NCI-H345 (cell line): ENCODE measurements around the gene NTM.
A peak's percentile ranks its signal among the peaks of the same experiment; 100 is the strongest.

Source experiments
- DNase-seq: peaks from one replicate; lab custom pipeline; 2025; lab: John Stamatoyannopoulos, UW

The NTM gene

DNA sequence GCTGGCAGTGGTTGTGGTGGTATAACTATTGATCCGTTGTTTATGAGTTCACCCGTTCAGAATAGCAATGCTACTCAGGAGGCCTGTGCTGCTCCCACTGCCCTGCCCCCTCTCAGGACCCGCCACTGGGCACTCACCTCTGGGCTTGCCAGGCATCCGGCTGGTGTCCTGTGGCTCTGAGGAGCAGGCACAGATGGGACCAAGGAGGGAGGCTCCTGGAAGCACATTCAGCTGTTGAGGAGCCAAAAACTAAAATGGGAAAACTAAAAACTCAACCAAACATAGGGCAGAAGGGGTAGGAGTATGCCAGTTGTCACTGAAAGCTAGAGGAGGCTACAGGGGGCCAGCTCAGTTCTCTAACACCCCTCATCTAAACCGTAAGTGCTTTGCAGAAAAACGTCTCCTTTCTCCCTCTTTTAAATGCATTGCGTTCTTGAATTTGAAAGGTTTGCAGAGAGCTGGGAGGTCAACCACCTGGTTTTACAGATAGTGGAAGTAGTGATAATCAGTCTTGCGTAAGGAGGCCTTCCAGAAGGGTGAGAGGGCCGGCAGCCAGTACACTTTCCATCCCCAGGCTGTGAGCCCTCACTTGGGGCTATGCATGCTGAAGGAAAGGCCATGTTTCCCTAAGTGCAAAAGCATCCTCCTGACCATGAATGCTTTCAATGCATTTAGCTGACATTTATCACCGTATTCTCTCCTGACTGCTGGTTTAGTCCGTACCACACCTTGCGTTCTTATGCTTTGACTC lies 547.4 kb downstream of the NTM start:
- no peak for DNase-seq

DNA sequence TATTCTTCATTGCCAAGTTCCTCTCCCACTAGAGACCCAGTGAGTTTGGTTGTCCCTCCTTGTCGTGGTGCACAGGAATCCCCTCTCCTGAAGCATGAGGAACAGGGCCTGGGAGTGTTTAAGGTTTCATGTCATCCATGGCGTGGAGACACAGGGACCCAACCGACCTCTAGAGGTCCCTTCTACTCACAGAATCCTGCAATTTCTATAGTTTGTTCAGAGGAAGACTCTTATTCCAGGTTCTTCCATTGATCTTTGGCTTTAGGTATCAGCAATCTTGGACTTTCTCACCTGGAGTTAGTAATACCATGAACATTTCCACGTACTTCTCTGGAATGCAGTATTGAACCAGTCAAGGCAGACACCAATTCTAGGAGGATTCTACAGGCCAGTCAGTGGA lies 548.2 kb downstream of the NTM start:
- no peak for DNase-seq

DNA sequence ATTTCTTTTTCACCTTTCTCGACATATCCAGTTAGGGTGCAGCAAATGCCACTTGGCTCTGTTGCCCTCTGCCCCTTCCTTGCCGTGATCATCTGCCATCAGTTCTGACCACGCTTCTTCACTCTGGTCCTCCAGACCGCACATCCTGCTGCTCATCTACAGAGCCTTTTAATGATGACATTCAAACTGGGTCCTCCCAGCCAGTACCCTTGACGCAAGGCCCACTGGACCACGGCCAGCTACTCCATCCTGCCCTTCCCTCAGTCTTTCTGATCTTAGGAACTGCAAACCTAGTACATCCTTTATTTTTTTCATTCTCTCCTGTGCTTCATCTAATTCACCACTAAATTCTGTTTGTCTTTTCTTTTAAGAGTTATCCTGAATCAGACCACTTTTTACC lies 551.8 kb downstream of the NTM start:
- no peak for DNase-seq

DNA sequence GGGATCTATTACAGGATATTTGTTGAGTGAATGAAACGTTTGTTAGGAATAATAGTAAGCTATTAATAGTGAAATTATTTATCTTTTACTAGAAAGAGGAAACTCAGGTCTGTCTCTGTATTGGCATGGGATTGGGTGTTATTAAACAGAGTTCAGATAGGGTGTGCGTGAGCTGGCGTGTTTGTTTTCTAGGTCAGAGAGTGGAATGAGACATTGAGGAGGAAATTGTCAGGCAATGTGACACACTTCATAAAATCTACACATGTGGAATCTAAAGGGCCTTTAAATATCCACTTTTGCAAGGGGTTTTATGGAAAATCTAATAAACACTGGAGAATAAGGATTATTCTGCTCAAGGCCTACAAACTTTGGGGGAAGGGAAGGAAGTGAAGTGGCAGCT lies 552.9 kb downstream of the NTM start:
- no peak for DNase-seq

DNA sequence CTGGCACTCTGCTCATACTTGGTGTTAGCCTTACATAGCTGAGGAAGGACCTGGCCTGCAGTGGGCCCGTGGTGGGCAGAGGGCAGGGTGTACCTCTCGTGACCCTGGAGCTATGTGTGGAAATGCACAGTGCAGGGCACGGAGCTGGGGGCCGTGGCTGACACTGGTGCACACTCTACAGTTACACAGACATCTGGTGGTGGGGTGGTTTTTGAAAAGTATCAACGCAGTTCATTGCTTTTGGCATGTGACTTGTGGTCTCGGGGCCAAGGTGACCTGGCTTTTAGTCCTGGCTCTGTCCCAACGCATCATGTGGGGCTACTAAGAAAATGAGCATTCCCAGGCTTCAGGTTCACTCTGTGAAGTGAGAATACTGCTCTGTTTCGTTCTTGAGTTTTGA lies 553.6 kb downstream of the NTM start:
- no peak for DNase-seq

DNA sequence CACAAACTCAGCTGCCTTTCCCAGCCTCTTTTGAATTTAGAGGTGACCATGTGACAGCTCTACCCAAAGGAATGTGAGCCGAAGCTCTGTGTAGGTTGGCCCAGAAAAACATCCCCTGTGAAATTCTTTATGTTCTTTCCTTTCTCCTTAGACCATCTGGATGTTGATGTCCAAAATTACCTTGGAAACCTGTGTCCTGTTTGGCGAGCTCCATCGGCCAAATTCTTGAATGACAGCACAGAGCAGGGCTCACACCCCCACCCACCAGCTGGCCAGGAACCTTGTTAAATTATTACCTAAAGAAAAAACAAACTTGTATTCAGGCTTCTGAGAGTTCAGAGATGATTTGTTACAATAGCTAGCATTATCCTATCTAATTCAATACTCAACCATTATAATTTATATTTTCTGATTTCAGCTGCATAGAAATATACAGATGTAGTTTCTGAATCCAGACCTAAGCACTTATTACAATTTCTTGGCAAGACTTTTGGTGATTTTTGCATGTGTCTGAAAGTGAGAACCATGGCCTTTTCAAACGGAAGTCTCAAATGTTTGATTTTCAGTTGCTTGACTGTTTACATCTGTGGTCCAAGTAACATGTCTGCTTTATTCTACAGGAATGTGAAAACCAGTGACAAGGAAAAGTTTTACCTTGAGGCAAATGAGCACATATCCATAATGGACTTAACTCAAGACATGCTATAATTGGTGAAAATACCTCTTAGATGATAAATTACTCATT lies 554.2 kb downstream of the NTM start:
- DNase-seq: no peak

DNA sequence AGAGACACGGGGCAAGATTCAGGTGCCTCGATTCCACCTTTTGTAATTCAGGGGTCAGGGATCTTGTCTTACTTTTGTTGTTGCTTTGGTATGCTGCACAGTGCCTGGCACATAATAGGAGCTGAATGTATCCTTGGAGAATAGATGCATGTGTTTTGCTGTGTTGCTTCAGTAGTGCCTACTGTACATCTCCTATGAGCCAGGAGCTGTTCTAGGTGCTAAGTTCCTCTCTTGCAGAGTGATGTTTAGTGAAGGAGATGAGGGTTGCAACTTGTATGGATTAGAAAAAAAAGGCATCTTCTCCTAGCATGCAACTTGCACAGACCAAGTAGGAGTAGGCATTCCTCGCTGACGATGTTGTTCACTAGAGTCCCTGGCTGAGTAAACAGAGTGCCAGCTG lies 555.4 kb downstream of the NTM start:
- DNase-seq: no peak

DNA sequence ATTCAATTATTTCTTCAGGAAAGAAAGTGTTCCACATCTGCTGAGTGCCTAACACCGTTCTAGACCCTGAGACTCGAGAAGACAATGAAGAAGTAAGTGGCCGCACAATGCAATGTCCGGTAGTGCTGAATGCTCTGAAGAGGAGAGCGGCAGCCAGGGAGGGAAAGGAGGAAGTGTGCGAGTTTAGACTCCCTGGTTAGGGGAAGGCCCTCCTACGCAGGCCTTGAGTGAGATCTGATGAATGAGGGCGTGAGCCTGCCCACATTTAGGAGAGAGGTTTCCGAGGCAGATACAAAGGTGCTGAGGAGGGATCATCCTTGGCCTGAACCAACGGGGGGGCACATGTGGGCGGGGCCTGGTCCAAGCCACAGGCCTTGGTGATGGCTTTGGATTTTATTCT lies 558.6 kb downstream of the NTM start:
- no peak for DNase-seq

DNA sequence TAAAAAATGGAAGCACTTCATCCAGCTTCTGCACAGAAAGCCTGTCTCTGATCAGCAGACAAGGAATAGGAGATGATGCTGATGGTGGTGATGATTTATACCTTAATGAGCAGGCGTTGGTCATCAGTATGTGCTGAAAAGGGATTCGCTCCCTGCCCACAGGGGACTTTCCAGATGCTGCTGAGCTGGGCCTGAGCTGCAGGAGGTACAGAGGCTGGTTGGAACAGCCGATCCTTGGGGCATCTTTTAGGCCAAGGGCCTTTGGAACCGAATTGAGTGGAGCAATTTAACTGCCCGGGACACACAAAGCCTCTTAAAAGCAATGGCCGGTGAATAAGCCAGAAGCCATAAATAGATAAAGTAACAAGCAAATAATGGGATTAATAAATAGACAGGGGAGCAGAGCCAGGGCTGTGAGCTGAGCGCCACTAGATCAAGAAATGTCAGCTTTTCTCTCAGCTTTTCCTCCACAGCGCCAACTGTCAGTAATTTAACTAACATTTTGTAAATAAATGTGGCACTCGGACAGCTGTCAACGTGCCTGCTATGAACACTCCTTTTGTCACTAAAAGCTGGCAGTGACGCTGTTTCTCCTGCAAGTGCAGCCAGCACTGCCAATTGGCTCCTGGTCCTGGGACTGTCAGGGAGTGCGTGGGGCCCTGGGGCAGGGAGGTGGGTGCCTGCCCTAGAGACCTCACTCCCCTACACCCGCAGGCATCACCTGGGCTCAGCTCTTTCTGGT lies 562.3 kb downstream of the NTM start:
- no peak for DNase-seq

DNA sequence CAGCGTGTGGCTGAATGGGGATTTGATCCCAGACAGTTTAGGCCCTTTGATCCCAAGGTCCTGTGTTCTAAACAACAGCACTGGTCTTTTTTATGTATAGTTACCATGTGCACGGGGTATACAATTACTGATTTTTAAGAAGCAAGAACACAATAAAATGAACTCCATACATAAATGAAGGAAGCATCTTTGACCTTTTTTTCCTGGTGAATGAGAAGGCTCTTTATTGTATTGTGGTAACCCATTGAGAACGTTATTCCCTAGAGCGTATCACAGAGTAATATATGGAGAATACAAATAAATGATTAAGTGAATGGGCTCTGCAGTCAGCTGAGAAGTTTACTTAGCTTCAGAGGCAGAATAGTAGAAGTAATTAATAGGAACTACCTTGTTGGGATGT lies 563.6 kb downstream of the NTM start:
- no peak for DNase-seq

DNA sequence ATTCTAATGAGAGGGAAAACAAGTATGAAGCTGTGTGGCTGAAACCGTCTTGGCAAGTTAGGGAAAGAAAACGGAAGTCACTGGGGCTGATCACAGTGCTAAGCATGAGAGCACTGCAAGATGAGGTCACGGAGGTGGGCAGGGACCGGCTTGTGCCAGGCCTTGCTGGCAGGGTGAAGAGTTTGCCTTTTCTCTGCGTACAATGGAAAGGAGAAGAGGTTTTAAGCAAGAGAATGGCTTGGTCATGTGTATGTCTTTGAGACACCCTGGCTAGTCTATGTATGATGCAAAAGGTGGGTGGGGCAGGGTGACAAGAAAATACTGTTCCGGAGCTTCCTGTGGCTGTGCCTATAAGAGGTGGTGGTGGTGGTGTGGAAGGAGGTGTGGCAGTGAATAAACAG lies 567.9 kb downstream of the NTM start:
- DNase-seq: no peak

DNA sequence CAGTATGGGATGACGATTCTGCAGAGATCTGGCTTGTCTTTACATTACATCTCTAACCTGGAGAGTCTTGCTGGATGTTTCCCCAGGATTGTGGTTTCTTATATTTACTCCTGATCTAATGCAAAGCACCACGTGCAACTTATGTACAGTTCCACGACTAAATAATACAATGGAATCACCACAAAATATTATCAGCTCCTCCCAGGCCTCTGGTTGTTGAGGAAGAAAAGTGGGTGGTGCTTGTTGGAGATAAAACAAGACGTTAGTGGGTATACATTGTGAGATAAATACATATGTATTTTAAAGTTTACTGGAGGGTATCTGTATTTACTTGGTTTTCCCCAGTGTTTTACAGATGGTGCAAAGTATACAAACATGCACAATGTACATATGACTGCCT lies 569.7 kb downstream of the NTM start:
- no peak for DNase-seq

DNA sequence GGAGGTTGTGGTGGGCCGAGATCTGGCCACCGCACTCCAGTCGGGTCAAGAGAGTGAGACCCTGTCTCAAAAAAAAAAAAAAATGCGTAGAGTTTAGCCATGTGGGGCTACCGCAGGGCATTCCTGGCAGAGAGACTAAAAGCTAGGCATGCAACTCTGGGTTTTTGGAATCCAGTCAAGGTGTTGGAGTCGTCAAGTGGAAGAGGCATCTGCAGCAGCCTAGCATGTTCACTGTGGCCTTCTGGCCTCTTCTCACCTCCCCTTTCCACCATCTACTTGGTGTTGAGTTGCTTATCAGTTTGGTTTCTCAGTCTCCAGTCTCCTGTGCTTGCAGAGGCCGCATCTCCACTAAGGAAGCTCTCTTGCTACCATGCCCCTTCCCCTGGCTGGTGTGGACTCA lies 572.5 kb downstream of the NTM start:
- no peak for DNase-seq

DNA sequence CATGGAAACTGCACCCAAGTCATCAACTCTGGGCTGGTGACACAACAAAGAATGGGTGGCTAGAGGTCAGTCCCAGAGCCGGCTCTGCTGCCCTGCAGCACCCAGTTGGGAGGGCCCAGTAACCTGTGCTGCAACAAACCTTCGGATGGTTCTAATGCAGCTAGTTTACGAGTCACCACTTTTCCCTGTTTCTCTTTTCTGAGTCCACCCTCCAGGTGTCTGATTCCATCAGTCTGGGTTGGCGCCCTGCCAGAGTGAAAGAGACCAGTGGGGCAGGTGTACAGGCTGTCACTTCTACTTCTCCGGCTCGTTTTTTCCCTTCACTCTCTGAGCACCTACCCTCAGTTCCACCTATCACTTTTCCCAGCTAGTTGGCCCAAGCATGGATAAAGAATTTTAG lies 572.9 kb downstream of the NTM start:
- DNase-seq: peak; percentile 75

DNA sequence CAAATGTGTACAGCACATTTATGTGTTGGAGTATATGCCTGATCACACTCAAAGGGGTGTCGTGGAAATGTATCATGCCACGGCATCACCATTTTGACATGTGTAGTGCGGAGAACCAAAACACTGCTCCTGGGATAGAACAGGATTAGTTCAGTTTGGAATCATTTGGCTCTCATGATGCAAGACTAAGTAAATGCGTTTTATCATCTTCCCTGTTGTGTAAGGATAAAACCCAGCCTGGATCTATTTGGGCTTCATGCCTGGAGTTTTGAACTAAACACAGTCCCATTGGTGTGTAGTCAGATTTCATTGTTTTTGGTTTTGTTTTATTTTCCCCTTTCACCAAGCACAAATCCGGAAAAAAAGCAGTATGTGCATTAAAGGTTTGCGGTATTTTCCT lies 574.3 kb downstream of the NTM start:
- no peak for DNase-seq

DNA sequence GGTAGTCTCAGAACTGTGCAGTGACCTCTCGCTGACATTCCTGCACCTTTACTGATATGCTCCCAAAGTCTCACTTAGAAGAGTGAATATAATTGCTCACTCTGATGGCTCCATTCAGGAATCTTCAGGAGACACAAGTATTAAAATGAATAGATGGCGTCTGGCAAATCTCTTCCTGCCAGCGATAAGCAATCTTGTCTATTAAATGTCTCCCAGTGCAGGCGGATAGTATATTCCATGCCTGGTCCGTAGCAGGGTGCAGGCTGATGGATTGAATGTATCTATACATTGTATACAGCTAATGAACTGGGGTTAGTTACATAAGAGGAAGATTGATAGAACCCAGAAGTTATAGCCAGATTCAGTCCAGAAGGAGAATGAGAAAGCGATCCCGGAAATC lies 575.3 kb downstream of the NTM start:
- DNase-seq: no peak

DNA sequence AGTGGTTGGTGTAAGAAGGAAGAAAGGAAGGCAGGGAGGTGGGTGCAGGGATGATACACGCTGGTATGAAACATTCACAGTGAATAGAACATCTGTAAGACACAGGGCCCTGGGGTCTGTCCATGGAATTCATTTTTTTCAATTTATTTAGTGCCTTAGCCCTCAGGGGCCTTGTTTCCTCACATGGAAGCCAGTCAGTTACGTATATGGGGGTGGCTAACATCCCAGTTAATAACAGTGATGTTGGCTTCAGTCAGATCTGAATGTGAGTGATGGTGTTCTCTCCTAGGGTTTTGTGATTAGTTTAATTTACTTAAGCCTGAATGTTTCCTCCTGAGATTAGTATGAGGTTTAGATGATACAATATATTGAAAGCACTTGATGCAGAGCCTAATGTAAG lies 577.1 kb downstream of the NTM start:
- no peak for DNase-seq

DNA sequence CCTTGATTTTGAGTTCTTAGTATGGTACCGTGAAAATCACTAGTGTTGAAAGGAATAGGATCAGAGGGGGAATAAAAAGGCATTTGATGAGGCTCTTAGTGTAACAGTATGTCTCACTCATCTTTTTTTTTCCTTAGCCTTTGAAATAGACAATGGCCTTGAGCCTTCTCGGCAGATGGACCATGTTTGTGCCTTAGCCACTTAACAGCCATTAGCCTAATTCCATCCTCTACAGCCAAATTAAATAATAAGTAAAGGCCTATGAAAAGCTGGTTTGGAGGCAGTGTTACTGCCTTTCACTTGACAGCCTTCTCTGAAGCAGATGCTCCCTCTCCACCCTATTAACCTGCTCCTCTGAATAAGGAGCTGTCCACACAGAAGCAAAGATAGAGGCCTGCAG lies 580.7 kb downstream of the NTM start:
- DNase-seq: no peak

DNA sequence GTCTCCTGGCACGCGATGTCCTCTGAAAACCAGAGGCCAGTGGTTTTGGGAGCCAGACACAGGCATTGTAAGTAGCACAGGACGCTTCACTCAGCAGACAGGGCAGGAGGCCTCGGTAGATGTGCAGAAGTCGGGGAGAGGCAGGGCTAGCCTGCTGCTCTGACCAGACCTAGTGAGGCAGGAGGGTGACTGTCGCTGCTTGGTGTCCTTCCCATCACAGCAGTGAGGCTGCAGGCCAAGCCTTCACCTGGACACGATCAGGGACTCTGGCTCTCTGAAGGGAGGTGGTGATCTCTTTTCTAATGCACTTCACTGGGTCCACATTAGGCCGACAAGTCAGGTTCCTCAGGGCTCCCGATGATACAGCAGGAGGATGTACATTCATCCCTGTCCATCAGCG lies 583.7 kb downstream of the NTM start:
- DNase-seq: no peak

DNA sequence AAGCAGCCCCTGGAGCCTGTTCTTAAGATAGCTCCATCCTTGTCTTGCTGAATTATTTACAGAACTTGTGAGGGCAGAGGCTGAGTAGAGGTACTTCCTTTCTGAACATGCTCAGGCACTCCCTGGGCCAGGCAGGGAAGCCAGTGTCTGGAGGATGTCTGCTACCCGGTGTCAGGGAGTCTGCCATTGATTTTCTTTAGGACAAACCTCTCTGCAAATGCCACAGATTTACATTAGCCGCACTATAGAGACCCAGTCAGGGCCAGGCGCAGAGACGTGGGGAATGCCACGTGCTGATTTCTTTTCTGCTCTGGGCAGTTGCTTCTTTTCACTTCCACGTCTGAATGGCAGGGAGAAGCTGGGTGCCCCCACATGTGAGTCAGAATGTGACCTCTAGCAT lies 585.5 kb downstream of the NTM start:
- DNase-seq: no peak

DNA sequence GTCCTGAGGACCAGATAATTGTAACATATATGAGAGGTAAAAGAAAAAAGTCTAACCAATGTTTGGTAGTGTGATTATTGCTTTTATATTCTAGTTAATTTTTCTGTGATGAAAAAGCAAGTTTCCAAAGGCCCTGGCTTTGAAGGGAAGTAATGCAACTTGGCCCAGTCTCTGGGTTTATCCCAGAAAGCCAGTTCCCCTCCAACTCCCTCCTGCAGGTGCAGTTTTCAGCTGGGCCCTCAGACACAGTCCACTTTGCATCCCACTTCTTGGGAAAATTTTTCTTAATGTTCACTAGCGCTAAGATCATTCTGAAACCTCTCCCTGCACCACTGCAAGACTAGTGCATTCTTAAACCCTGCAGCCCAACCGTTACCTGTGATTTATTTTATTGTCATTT lies 586.8 kb downstream of the NTM start:
- DNase-seq: no peak

DNA sequence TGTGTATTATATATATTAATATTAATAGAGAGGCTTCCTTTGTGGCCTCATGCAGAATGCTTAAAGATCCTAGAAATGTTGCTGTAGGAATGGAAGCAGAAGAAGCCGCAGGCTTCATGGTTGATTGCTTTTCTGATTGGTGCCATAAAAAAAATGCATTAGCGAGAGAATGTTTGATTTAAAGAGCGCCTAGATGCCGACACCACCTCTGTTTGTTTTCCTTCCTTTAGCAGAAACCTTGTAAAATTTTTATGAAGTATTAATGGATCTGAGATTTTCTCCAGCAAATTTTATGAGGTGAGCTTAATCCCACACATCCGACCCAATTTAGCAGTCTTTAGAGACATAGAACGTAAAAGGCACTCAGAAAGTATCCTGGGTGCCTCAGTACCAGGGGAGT lies 587.5 kb downstream of the NTM start:
- no peak for DNase-seq

DNA sequence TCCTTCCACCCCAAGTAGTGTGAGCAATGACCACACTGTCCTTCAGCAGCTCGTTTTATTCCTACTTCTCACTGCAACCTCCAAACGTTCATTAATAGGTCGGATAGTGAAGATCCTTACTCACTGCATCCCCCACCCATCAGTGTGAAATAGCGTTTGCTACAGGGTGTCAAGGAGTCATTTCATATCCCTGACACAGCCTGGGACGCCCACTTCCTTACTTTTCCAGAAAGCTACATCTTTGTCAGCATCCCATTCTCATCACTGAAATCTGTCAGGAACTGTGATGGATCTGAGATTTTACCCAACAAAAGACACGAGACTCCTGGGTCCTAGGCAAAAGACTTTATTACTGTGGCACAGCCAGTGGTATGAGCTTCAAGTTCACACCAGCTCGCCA lies 592.4 kb downstream of the NTM start:
- DNase-seq: no peak
